IMR-90 (cell line): ENCODE results near the gene LIMCH1. TPM values are rescaled to one million over a fixed set of nuclear protein-coding genes. Genes with fewer than 3 reads are reported as not detected.

Experiments used
- ATAC-seq: fragments of 200-7000 bp; cut with Tn5 transposase; 2 replicates; pipeline ENCODE4 v1.9.1; 2020; ENCODE audit warnings: low read depth, mild to moderate bottlenecking, moderate library complexity
- BruUV-seq: library from RNA; stranded (reverse); fragments of 400-500 nt; replicated peaks from 2 replicates; lab custom pipeline; 2021; lab: Mats Ljungman, UMichigan
- CTCF ChIA-PET: fragments of 300-600 bp; formaldehyde crosslinking; extraction: SDS; loops from one replicate; lab custom pipeline; 2021; ENCODE audit warnings: antibody characterized with exemption; lab: Yijun Ruan, JAX
- POLR2A ChIA-PET: fragments of 300-600 bp; sonication (Branson Sonifier 250); formaldehyde crosslinking; loops from one replicate; lab custom pipeline; 2022; ENCODE audit warnings: antibody characterized with exemption; ENCODE audit not compliant: unreplicated experiment; lab: Charles Lee
- DNase-seq: peaks from one replicate; pipeline ENCODE4 v3.0.0; 2013
- H2AFZ ChIP-seq: replicated peaks from 2 replicates; pipeline ENCODE3; 2013; ENCODE audit warnings: low read length, mild to moderate bottlenecking; ENCODE audit not compliant: poor library complexity
- H2AK5ac ChIP-seq: 2 replicates; pipeline ENCODE4 v1.6.1; 2013; ENCODE audit warnings: low read depth, low read length, inconsistent platforms
- H2AK9ac ChIP-seq: replicated peaks from 2 replicates; pipeline ENCODE3; 2013; ENCODE audit warnings: mild to moderate bottlenecking, low read depth, low read length, moderate library complexity; ENCODE audit not compliant: poor library complexity
- H2BK120ac ChIP-seq: 2 replicates; pipeline ENCODE4 v1.6.1; 2013; ENCODE audit warnings: low read depth, low read length, inconsistent platforms
- H2BK15ac ChIP-seq: 3 replicates; pipeline ENCODE4 v1.6.1; 2013; ENCODE audit warnings: low read depth, low read length, inconsistent platforms
- H2BK20ac ChIP-seq: 2 replicates; pipeline ENCODE4 v1.6.1; 2013; ENCODE audit warnings: low read depth, mild to moderate bottlenecking, inconsistent platforms, low read length, moderate library complexity
- H2BK5ac ChIP-seq: 2 replicates; pipeline ENCODE4 v1.6.1; 2013; ENCODE audit warnings: mild to moderate bottlenecking, low read depth, low read length, inconsistent platforms; ENCODE audit not compliant: poor library complexity, severe bottlenecking
- H3K14ac ChIP-seq: replicated peaks from 2 replicates; pipeline ENCODE4 v1.6.1; 2013; ENCODE audit warnings: low read depth, low read length, inconsistent platforms
- H3K18ac ChIP-seq: 2 replicates; pipeline ENCODE4 v1.6.1; 2013; ENCODE audit warnings: low read depth, low read length, control low read depth
- H3K23ac ChIP-seq: 2 replicates; pipeline ENCODE4 v1.6.1; 2013; ENCODE audit warnings: low read depth, low read length, inconsistent platforms
- H3K27ac ChIP-seq: 2 replicates; pipeline ENCODE4 v1.5.1; 2013; ENCODE audit warnings: mild to moderate bottlenecking, control low read depth, low read length; ENCODE audit not compliant: insufficient read depth
- H3K27me3 ChIP-seq: 2 replicates; pipeline ENCODE4 v1.6.1; 2013; ENCODE audit warnings: low read length; ENCODE audit not compliant: control insufficient read depth, insufficient read depth
- H3K36me3 ChIP-seq: 2 replicates; pipeline ENCODE4 v1.6.1; 2013; ENCODE audit warnings: low read length, mixed read lengths; ENCODE audit not compliant: control insufficient read depth, insufficient read depth
- H3K4ac ChIP-seq: 2 replicates; pipeline ENCODE4 v1.6.1; 2013; ENCODE audit warnings: low read depth, low read length, inconsistent platforms
- H3K4me1 ChIP-seq: 2 replicates; pipeline ENCODE4 v1.6.1; 2013; ENCODE audit warnings: low read length, mixed read lengths; ENCODE audit not compliant: control insufficient read depth, insufficient read depth
- H3K4me2 ChIP-seq: 2 replicates; pipeline ENCODE4 v1.6.1; 2013; ENCODE audit warnings: low read depth, mild to moderate bottlenecking, control low read depth, low read length, moderate library complexity
- H3K4me3 ChIP-seq: 2 replicates; pipeline ENCODE4 v1.5.1; 2013; ENCODE audit warnings: low read depth, mild to moderate bottlenecking, control low read depth, low read length, moderate library complexity; ENCODE audit not compliant: insufficient read depth
- H3K56ac ChIP-seq: 2 replicates; pipeline ENCODE4 v1.6.1; 2013; ENCODE audit warnings: low read length, inconsistent platforms; ENCODE audit not compliant: insufficient read depth; ENCODE audit errors: extremely low read depth
- H3K79me1 ChIP-seq, 2 experiments: 2 replicates each; pipeline ENCODE4 v1.6.1; 2013; ENCODE audit warnings: low read length in 2 of 2, inconsistent platforms in 1 of 2, low read depth in 1 of 2
- H3K9ac ChIP-seq: 2 replicates; pipeline ENCODE4 v1.6.1; 2013; ENCODE audit warnings: low read depth, low read length, control low read depth
- H3K9me1 ChIP-seq: 2 replicates; pipeline ENCODE4 v1.6.1; 2013; ENCODE audit warnings: low read length, inconsistent platforms; ENCODE audit not compliant: insufficient read depth
- H3K9me3 ChIP-seq: 2 replicates; pipeline ENCODE4 v1.6.1; 2013; ENCODE audit warnings: low read length; ENCODE audit not compliant: control insufficient read depth, insufficient read depth
- H4K20me1 ChIP-seq: 2 replicates; pipeline ENCODE4 v1.6.1; 2013; ENCODE audit warnings: low read length, inconsistent platforms; ENCODE audit not compliant: insufficient read depth
- H4K5ac ChIP-seq: 2 replicates; pipeline ENCODE4 v1.6.1; 2013; ENCODE audit warnings: mild to moderate bottlenecking, low read depth, low read length, control low read depth
- H4K8ac ChIP-seq, 2 experiments: 2 replicates each; pipeline ENCODE4 v1.6.1; 2013; ENCODE audit warnings: low read depth in 2 of 2, low read length in 2 of 2, control low read depth in 1 of 2, inconsistent platforms in 1 of 2
- H4K91ac ChIP-seq: 2 replicates; pipeline ENCODE4 v1.6.1; 2013; ENCODE audit warnings: low read depth, low read length, inconsistent platforms; ENCODE audit not compliant: insufficient read depth
- BHLHE40 ChIP-seq: fragments of 150-350 bp; IDR thresholded peaks from 2 replicates; pipeline ENCODE4 v1.6.1; 2016; ENCODE audit warnings: mild to moderate bottlenecking, low read depth, low read length
- CHD1 ChIP-seq: IDR thresholded peaks from 2 replicates; pipeline ENCODE4 v1.6.1; 2012; ENCODE audit warnings: low read depth, low read length, improper control_type of control experiment
- MAFK ChIP-seq: IDR thresholded peaks from 2 replicates; pipeline ENCODE4 v1.6.1; 2012; ENCODE audit warnings: low read depth, low read length, improper control_type of control experiment
- MAZ ChIP-seq: IDR thresholded peaks from 2 replicates; pipeline ENCODE4 v1.6.1; 2012; ENCODE audit warnings: low read depth, mild to moderate bottlenecking, low read length, improper control_type of control experiment, moderate library complexity, borderline replicate concordance
- NFE2L2 ChIP-seq: fragments of 150-350 bp; IDR thresholded peaks from 2 replicates; pipeline ENCODE4 v1.6.1; 2016; ENCODE audit warnings: low read depth, mild to moderate bottlenecking, low read length
- POLR2A ChIP-seq: IDR thresholded peaks from 2 replicates; pipeline ENCODE4 v1.6.1; 2012; ENCODE audit warnings: mild to moderate bottlenecking, low read depth, low read length
- RAD21 ChIP-seq: IDR thresholded peaks from 2 replicates; pipeline ENCODE4 v1.6.1; 2012; ENCODE audit warnings: low read length, improper control_type of control experiment
- RCOR1 ChIP-seq: IDR thresholded peaks from 2 replicates; pipeline ENCODE4 v1.6.1; 2012; ENCODE audit warnings: mild to moderate bottlenecking, low read length, improper control_type of control experiment; ENCODE audit not compliant: insufficient replicate concordance
- USF2 ChIP-seq: fragments of 150-350 bp; IDR thresholded peaks from 2 replicates; pipeline ENCODE4 v1.6.1; 2017; ENCODE audit warnings: mild to moderate bottlenecking, antibody characterized with exemption, low read length, low read depth
- WGBS, 2 experiments: methylation state at CpG; one replicate each; pipeline versions ENCODE4 v1.1.5 to v1.1.7; 2013; ENCODE audit warnings: missing lambda C conversion rate in 2 of 2; ENCODE audit not compliant: insufficient read length in 1 of 2; ENCODE audit errors: extremely low coverage in 2 of 2; 5-methylcytosine and 5-hydroxymethylcytosine counted together
- dilution Hi-C: fragments of 300-500 bp; cut with HindIII; formaldehyde crosslinking; loops from one replicate; pipeline ENCODE4 v1.14.3; 2018; ENCODE audit warnings: low sequenced_read_pairs; ENCODE audit not compliant: unreplicated experiment
- in situ Hi-C: fragments of 300-500 bp; cut with MboI; formaldehyde crosslinking; loops from 3 replicates; pipeline ENCODE4 v1.14.3; 2019; ENCODE audit warnings: low sequenced_read_pairs, inconsistent platforms, mixed read lengths
- intact Hi-C: fragments of 100-400 bp; cut with micrococcal nuclease; formaldehyde crosslinking; loops from 2 replicates; pipeline ENCODE4 v1.10.0; 2022
- polyA plus RNA-seq, 3 experiments: library from polyadenylated mRNA; depleted of rRNA; stranded (reverse); fragments of >200 nt; gene quantifications; 2 replicates each; pipeline ENCODE4 v1.2.3, GENCODE V29; 2012; ENCODE audit warnings: low replicate concordance in 1 of 3
- total RNA-seq: library from RNA; depleted of rRNA; stranded (reverse); fragments of >200 nt; gene quantifications from 2 replicates; pipeline ENCODE4 v1.2.3, GENCODE V29; 2012

Gene LIMCH1
- total and polyA plus RNA-seq, 2 of the 4 experiments (the other 2 are of a cell fraction): 0.89 to 2.9 TPM

- no peak for ATAC-seq
- Histone ChIP-seq H4K20me1 (no peaks in the 10 kb centered on the region), H3K4me2 (no peak overlapping the region), H3K56ac (no peak overlapping the region), H3K36me3 (no peaks in the 10 kb centered on the region), H2BK5ac (no peak overlapping the region), H3K4me3 (no peak overlapping the region), H3K27ac (no peak overlapping the region), H2BK120ac (no peak overlapping the region), H4K91ac (no peak overlapping the region), H3K23ac (no peak overlapping the region), H2AK9ac (no peak overlapping the region), H3K9ac (no peak overlapping the region), H2AK5ac (no peak overlapping the region), H2BK20ac (no peak overlapping the region), H3K14ac (no peak overlapping the region), H3K9me1 (no peaks in the 10 kb centered on the region), H2AFZ (no peak overlapping the region), H3K18ac (no peak overlapping the region), H3K4me1 (no peaks in the 10 kb centered on the region), H4K8ac (no peak overlapping the region), H3K27me3 (no peaks in the 10 kb centered on the region; the same call in 1 of the 2 replicates), H3K4ac (no peak overlapping the region), H3K9me3 (no peaks in the 10 kb centered on the region), H2BK15ac (no peak overlapping the region), H4K5ac (no peak overlapping the region), H3K79me1 (no peaks in the 10 kb centered on the region)
- TF ChIP-seq CHD1 (no peak), RCOR1 (no peak), POLR2A (no peak), RAD21 (no peak), MAZ (no peak), BHLHE40 (no peak), NFE2L2 (no peak), MAFK (no peak), USF2 (no peak)
- ChIA-PET POLR2A (no interaction called here), CTCF (interaction anchor here (0.5 to 0.7 kb wide), 2 partner anchors 56 to 63 kb away, joined by 3 to 4 read pairs; no protein-coding TSS in a partner anchor)
- dilution Hi-C loops (no loop called here), intact Hi-C loops (no loop called here), in situ Hi-C loops (no loop called here)
- no CpG with 5 or more reads among the region's 2 CpGs for WGBS, 2 experiments
- BruUV-seq: no TSS peak
- DNase-seq: no peak
These were observed 60.6 kb downstream of the LIMCH1 start for GRCh38 chr4:41598580-41598979.
